GM21515 (cell line): ENCODE data around the gene SORCS2.

Experiments
- ATAC-seq: cut with Tn5 transposase; IDR thresholded peaks from one replicate; pipeline ENCODE4 v1.9.1; 2021; ENCODE audit not compliant: unreplicated experiment

Gene SORCS2

DNA sequence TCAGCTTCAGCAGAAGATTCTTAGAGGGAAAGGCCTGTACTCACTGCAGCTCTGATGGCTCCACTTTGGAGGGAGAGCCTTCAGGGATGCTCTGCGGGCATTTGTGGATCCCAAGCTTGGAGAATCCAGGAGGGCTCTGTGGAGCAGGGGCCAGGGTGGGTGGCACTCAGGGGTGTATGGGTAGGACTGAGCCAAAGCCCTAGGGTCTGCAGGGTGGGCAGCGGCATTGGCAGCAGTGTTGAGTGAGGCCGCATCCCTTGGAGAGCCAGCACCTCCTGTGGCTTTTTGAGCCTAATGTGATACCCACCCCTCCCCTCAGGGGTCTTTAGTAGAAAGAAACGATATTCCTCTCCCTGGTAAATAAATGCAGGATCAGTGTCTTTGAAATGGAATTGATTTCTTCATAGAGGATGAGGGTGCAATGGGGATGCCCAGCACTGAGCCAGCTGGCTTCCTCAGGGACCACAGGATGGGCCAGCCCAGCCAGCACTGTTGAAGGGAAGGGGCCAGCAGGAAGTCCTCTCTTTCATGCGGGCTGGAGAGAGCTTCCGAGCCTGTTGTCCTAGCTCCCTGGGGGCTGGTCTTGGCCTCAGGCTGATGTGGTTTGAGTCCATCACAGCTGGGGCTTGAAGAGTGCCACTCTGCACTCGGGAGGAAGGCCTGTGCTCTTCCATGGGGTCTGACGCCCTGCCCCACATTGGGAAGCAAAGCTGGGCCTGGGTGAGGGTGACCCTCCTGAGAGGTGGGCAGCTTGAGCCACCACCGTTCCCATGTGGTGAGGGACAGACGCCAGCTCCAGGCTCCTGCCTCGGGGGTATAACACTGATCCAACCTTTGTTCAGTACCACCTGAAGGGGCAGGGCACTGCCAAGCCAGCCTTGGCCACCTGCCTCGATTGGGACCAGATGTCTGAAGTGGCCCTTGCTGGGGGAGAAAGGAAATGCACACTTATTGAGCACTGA, 192.9 kb downstream of the SORCS2 start:
- ATAC-seq: no peak

DNA sequence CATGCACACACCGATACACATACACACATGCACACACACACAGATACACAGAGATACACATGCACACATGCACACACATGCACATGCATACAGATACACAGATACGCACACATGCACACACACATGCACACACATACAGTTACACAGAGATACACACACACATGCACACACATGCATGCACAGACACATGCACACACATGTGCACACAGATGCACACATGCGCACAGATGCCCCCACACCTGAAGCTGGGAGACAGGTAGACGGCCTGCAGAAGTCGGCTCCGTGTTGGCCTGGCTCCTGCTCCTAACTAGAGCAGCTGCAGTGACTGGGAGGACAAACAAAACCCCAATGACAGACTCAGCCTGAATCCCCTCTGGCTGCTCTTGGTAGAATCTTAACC, 195.6 kb downstream of the SORCS2 start:
- no peak for ATAC-seq

GRCh38 chr4:7388627-7389026, 196.3 kb downstream of the SORCS2 start:
- no peak for ATAC-seq

DNA sequence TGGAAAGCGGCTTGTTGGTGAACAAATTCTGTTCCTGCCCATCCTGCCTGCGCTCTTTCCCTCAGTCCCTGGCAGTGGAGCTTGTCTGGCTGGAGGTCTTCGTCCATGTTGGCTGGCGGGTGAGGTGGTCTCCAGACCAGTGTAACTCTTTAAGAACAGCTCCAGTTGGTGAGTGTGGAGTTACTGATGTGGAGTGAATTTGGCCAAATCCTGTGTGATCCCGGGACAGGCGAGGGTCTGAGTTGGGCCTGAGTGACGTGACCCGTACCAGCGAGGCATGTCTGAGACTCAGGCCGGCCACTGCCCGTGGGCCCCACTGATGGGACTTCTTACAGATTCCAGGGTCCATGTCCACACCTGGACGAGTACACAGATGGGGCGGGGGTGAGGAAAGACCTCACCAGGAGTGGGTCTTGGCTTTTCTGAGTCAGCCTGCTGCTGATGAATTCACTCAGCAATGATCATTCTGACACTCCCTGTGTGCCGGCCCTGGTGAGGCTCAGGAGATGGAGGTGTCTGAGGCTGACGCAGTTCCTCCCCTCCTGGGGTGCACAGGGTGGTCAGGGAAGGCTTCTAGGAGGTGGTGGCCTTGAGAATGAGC, 196.9 kb downstream of the SORCS2 start:
- no peak for ATAC-seq

GRCh38 chr4:7389719-7390118, 197.4 kb downstream of the SORCS2 start:
- no peak for ATAC-seq

DNA sequence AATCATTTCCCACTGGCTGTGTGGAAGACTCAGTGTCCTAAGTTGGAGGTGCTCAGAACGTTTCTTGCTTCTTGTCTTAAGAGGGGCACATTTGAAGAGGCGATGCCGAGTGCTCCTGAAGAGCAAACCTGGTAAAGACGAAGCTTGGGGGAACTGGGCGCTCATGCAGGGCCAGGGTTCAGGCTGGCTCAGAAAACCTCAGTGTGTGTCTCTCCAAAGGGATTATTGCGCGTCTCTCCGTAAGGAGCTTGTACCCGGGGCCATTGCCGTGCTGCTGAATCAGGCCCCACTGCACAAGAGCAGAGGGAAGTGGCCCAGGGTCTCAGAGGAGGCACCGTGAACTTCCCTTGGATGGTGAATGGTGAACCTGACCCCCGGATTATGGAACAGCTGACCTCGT, 198.0 kb downstream of the SORCS2 start:
- ATAC-seq: no peak

GRCh38 chr4:7390906-7391636, 198.7 kb downstream of the SORCS2 start:
- ATAC-seq: no peak

DNA sequence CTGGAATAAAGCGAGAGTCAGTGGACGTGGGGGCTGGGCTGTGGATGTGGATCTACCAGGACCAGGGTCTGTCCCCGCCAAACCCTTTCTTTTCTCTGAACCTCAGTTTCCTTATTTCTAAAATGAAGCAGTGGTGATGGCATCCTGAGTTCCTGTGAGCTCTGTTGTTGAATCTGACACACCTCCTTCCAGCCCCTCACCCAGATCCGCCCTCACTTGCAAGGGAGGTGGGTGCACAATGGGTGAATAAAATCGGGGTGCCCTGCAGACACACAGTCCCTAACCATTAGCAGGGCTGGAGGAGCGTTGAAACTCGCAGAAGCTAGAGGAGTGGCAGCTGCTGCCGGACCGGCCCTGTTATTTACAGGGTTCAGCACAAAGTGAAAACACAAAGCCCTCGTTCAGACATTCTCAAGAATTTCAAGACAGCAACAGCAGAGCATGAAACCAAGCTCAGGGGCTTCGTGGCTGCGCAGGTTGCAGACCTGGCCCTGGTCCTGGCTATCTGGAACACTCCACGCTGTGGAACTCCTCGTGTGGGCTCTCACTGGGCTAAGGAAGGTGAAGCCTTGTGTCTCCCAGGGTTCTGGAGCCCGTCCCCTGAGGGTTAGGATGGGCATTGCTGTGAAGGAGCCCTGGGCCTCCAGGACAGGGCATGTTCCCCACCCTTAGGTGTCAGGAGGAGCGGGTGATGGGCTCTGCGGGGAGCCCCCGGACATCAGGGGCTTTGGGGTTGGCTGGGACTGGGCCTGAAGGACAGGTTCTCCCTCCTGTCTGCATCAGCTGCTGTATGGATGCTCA, 199.5 kb downstream of the SORCS2 start:
- ATAC-seq: no peak

- no peak for ATAC-seq
Observed at GRCh38 chr4:7392438-7393421, 200.4 kb downstream of the SORCS2 start.

DNA sequence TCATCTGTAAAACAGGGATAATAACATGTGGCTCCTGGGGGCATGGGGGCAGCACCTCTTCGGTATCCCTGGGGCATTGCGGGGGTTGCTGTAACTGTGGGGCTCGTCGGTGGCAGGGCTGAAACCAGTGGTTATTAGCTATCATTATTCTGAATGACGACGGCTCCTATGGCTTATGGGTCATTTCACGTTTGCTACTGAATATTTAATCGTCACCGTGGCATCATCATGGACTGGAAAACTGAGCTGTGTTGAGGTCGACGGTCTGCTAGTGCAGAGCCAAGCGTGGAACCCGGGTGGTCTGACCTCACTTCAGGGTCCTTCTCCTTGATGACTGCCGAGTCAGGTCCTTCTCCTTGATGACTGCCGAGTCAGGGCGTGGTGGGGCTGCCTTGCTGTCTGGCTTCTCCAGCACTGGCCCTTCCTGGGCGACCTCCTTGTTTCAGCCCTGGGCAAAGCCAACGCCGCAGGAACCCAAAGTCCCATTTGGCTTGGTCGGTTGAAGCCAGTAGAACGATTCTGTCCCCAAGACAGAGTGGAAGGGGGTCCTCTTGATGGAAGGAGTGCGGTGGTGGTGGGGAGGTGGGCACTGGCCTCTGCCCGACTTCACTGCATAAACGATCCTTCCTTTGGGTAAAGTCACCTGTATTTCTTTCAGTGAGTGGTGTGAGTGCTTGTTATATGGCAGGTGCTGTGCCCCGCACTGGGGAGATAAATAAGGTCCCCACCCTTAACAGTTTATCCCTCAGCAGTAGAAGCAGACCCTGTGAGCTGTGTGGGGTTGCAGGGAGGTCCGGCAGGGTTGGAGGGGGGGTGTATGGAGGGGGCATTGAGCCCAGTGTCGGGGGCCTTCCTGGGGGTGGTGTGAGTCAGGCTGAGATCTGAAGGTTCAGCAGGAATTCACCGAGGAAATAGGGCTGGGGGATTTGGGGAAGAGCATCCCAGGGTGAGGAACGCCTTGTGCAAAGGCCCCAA, 201.6 kb downstream of the SORCS2 start:
- no peak for ATAC-seq

DNA sequence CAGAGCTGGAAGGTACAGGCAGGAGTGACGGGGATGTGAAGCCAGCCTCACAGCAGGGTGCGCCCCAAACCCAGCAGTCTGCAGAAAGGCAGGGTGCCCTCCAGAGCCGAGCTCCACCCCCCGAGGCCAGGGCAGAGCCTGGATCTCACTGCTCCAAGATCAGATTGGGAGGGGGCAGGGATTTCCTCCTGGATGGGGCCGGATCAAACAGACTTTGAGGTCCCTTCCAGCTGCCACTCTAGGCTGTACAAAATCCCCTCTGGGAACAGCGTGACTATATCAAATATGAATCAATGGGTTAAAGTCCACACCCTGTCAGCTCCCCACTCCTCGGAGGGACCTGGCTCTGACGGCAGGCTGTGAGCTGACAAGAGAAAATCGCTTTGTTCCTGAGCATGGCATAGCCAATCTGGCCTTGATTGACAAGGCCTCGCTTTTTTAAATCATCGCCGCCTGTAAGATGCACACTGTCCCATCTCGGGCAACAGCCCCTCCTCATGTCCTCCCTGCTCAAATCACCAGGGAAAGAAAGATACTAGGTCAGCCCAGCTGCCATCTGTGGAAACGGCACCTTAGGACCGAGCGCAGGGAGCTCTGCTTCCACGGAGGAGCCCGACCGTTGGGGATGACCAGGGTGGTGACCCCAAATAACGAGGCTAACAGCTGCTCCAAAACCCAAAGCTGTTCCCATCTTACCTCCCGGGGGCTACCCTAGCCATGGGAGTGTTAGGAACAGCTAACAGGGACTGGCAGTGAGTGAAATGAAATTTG, 202.5 kb downstream of the SORCS2 start:
- no peak for ATAC-seq

- no peak for ATAC-seq
Observed at GRCh38 chr4:7395645-7396044, 203.3 kb downstream of the SORCS2 start.

DNA sequence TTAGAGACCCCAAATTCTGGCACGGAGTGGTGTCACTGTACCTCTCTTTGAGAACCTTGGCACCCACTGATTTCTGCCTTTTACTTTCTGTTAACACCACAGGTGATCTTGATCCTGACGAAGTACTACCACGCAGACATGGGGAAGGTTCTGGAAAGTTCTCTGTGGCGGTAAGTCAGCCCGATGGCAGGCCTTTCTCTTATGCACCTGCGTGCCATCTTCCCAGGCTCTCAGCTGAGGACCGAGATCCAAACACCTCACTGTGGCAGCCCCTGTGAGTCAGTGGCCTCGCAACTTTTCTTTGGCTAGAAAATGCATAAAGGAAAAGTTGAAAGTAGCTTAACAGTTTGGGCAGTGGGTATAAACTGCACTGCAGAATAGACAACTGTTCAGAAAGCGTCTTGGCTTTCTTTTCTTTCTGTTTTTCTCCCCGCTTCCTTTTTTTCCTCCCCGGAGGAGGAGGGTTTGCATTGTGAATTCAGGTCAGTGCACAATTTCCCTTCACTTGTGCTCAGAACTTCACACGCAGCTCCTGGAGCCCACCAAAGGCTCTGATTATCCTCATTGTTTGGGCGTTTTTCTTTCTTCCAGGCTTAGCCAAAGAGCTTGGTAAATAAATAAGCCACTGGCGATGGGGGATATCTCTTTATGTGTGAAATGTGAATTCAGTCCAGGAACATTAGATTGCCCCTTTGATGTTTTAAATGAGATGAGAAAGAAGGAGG, 204.0 kb downstream of the SORCS2 start:
- no peak for ATAC-seq

GRCh38 chr4:7397206-7398103, 205.1 kb downstream of the SORCS2 start:
- ATAC-seq: no peak

GRCh38 chr4:7398104-7398423, 205.7 kb downstream of the SORCS2 start:
- ATAC-seq: no peak

DNA sequence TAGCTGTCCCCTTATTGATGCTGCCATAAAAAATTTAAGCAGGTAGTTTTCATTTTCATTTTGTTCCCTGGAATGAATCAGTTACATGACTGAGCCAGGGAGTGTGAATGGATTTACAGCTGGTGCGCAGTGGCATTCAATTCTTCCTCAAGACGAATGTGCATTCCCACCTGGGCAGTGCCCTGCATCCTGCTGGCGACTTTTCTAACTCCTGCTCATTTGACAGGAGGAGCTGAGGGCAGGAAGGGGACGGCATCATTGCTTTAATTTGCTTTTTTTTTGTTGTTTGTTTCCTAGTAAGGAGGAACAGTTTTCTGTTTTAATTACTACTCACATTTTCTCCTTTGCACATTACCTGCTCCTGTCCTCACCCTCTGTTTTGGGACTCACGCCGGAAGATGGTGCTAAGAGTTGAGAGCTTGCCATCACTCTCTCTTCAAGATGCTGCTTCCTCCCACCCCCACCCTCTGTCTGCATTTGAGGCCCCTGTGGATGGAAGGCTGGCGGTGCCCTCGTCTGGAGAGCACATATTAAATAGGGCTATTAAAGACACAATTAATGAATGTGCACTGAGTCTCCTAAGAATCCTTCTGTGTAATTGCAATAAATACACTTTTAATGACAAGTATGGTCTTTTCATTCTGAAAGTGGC, 206.6 kb downstream of the SORCS2 start:
- no peak for ATAC-seq
